Sigmoid colon (tissue), 7 donors: ENCODE results near the gene KRTAP10-3. TPM values are rescaled to one million over a fixed set of nuclear protein-coding genes. Genes with fewer than 3 reads are reported as not detected.
"Not testable (repeated sequence)": the region's sequence is repeated elsewhere in the genome, so short reads cannot be mapped to it uniquely, and the experiment has no call there.

ENCODE experiments used
- DNase-seq: peaks from one replicate; pipeline ENCODE4 v3.0.0-alpha.2; 2019
- H3K27ac ChIP-seq, 4 donors: fragments of 200-600 bp; sonication (generic); one replicate each; pipeline ENCODE4 v1.5.1; 2016 to 2019; ENCODE audit warnings: mild to moderate bottlenecking in 1 of 4
- H3K27me3 ChIP-seq, 3 donors: fragments of 200-600 bp; sonication (generic); one replicate each; pipeline ENCODE4 v1.5.1; 2019; ENCODE audit warnings: mild to moderate bottlenecking in 1 of 3
- H3K36me3 ChIP-seq, 4 donors: fragments of 200-600 bp; sonication (generic); one replicate each; pipeline ENCODE4 v1.5.1; 2016 to 2019
- H3K4me1 ChIP-seq, 4 donors: fragments of 200-600 bp; sonication (generic); one replicate each; pipeline ENCODE4 v1.5.1; 2017 to 2019
- H3K4me3 ChIP-seq, 4 donors: fragments of 200-600 bp; sonication (generic); one replicate each; pipeline ENCODE4 v1.5.1; 2017 to 2019; ENCODE audit warnings: mild to moderate bottlenecking in 2 of 4, moderate library complexity in 1 of 4
- H3K9me3 ChIP-seq, 4 donors: fragments of 200-600 bp in 3 of 4; sonication (generic) in 3 of 4; one replicate each; pipeline versions ENCODE4 v1.5.1 to v1.6.1; 2013 to 2019
- EP300 ChIP-seq, 4 donors: sonication (generic); formaldehyde crosslinking; IDR thresholded peaks; one replicate each; pipeline ENCODE4 v1.6.1; 2017; ENCODE audit warnings: antibody characterized with exemption in 4 of 4
- POLR2A ChIP-seq, 2 donors: fragments of 450-650 bp; IDR thresholded peaks; one replicate each; pipeline ENCODE4 v1.6.1; 2016; ENCODE audit warnings: antibody characterized with exemption in 2 of 2, mild to moderate bottlenecking in 2 of 2, moderate library complexity in 2 of 2
- POLR2AphosphoS5 ChIP-seq, 4 donors: sonication (generic); formaldehyde crosslinking; IDR thresholded peaks; one replicate each; pipeline ENCODE4 v1.6.1; 2017; ENCODE audit warnings: antibody characterized with exemption in 4 of 4
- WGBS, 2 donors: extraction: QIAGEN DNeasy Blood & Tissue Kit; methylation state at CpG; one replicate each; pipeline ENCODE4 v1.1.7; 2013; 5-methylcytosine and 5-hydroxymethylcytosine counted together
- intact Hi-C: fragments of 100-400 bp; cut with DNase I; formaldehyde crosslinking; loops from one replicate; pipeline ENCODE4 v1.15.1; 2023
- polyA plus RNA-seq, 3 donors: library from polyadenylated mRNA; stranded (reverse); fragments of 200-250 nt; gene quantifications; one replicate each; pipeline ENCODE4 v1.2.3, GENCODE V29; 2013
- total RNA-seq, 4 donors: library from RNA; depleted of rRNA; stranded (reverse); fragments of >200 nt; gene quantifications; one replicate each; pipeline ENCODE4 v1.1.0, GENCODE V29; 2016
- TF ChIP-seq, protein P1 (sequence below), 4 experiments: fragments of 450-650 bp in 3 of 4; fragments of 200-600 bp in 1 of 4; IDR thresholded peaks; one replicate each; pipeline ENCODE4 v1.5.1; 2016 to 2019; ENCODE audit warnings: antibody characterized with exemption in 4 of 4, mild to moderate bottlenecking in 3 of 4, moderate library complexity in 2 of 4
- donor health status: healthy with polysubstance abuse.
- donor health status: Bipolar disorder and iron deficiency.
- donor health status: healthy.

KRTAP10-3 gene
- total and polyA plus RNA-seq, 7 donors, result 0.66 TPM; not detected in 6

DNA sequence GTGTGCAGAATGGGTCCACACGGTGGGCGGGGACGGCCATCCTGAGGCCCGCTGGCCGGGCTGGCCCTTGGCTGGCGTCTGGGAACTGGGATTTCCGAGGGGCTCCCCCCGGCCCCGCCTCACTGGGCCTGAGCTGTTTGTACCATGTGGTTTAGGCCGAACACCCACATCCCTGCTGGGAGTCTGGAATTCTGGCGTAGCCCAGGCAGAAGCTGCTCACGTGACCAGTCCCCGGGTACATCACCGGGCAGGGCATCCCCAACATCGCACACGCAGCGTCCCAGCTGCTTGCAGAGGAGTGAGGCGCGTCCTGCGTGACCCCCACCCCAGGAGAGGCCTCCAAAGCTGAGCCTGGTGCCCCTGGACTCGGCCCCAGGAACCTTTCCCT is 43.9 kb upstream of the KRTAP10-3 start:
- Histone ChIP-seq H3K4me3 (no peak overlapping the region), H3K27me3 (peaks cover 0 to 39% (median 15%) of the 10 kb centered on the region in 3 donors), H3K9me3 (no peaks in the 10 kb centered on the region), H3K27ac (no peak overlapping the region), H3K36me3 (no peaks in the 10 kb centered on the region), H3K4me1 (no peaks in the 10 kb centered on the region)
- intact Hi-C loops, result no loop called here
- WGBS, 2 donors, result 61 to 82% methylated on average over 20 to 21 of the region's 21 CpGs
- TF ChIP-seq POLR2AphosphoS5 (IDR thresholded peaks at IDR 0.05), result no peak
- no peak for TF ChIP-seq POLR2A (IDR thresholded peaks at IDR 0.05)
- TF ChIP-seq, protein P1, sequence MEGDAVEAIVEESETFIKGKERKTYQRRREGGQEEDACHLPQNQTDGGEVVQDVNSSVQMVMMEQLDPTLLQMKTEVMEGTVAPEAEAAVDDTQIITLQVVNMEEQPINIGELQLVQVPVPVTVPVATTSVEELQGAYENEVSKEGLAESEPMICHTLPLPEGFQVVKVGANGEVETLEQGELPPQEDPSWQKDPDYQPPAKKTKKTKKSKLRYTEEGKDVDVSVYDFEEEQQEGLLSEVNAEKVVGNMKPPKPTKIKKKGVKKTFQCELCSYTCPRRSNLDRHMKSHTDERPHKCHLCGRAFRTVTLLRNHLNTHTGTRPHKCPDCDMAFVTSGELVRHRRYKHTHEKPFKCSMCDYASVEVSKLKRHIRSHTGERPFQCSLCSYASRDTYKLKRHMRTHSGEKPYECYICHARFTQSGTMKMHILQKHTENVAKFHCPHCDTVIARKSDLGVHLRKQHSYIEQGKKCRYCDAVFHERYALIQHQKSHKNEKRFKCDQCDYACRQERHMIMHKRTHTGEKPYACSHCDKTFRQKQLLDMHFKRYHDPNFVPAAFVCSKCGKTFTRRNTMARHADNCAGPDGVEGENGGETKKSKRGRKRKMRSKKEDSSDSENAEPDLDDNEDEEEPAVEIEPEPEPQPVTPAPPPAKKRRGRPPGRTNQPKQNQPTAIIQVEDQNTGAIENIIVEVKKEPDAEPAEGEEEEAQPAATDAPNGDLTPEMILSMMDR (IDR thresholded peaks at IDR 0.05), result no peak
- TF ChIP-seq EP300 (IDR thresholded peaks at IDR 0.05), result no peak
- DNase-seq, result no peak

DNA sequence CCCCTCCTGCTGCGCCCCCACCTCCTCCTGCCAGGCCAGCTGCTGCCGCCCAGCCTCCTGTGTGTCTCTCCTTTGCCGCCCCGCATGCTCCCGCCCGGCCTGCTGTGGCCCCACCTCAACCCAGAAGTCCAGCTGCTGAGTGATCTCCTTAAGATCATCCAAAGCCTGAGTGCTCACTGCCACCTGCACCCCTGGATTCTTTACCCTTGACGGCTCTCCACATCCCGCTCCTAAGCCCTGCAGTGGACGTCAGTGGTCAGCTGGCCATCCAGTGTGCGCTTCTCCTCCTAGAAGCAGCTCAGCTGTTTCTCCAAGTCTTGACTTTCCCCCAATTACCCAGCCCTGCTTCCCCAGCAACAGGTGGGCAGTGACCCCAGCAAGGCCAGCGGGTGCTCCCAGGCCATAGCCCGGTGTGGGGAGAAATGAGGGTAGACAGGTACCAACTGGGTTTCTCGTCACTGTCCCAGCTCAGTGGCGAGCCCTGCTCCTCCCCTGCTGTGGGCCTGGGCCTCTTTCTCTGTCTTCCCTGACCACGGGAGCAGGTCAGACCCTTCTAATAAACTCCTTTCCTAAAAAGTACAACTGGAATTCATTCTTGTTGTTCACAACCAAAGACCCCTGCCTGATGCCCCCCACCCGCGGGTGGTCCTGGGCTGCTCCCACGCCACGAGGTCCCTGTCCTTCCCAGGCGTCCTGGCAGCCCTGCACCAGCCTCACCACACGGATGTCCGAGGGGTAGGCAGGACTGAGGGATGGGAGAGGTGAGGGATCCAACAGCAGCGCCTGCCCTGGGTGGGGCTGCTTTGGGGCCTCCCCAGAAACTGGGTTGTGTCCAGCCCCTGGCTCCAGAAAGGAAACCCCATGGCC is 43.2 kb upstream of the KRTAP10-3 start:
- DNase-seq, result no peak
- TF ChIP-seq POLR2AphosphoS5 (IDR thresholded peaks at IDR 0.05) (no peak), POLR2A (IDR thresholded peaks at IDR 0.05) (no peak), EP300 (IDR thresholded peaks at IDR 0.05) (no peak)
- TF ChIP-seq, protein P1 (IDR thresholded peaks at IDR 0.05), result no peak
- WGBS, 2 donors, result 66 to 80% methylated on average over 23 of the region's 23 CpGs
- Histone ChIP-seq H3K27me3 (peaks cover 0 to 39% (median 15%) of the 10 kb centered on the region in 3 donors), H3K9me3 (no peaks in the 10 kb centered on the region), H3K4me3 (no peak overlapping the region), H3K27ac (no peak overlapping the region), H3K36me3 (no peaks in the 10 kb centered on the region), H3K4me1 (no peaks in the 10 kb centered on the region)
- intact Hi-C loops, result no loop called here

DNA sequence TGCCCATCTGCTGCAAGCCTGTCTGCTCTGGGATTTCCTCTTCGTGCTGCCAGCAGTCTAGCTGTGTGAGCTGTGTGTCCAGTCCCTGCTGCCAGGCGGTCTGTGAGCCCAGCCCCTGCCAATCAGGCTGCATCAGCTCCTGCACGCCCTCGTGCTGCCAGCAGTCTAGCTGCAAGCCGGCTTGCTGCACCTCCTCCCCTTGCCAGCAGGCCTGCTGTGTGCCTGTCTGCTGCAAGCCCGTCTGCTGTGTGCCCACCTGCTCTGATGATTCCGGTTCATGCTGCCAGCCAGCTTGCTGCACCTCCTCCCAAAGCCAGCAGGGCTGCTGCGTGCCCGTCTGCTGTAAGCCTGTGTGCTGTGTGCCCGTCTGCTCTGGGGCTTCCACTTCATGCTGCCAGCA is 42.5 kb upstream of the KRTAP10-3 start:
- 48 to 73% methylated on average over 10 of the region's 10 CpGs for WGBS, 2 donors
- H3K4me3 ChIP-seq, H3K4me1 ChIP-seq, intact Hi-C loops, DNase-seq, H3K27ac ChIP-seq, H3K36me3 ChIP-seq, H3K9me3 ChIP-seq: not testable (repeated sequence)
- H3K27me3 ChIP-seq, result peaks cover 0 to 39% (median 15%) of the 10 kb centered on the region in 3 donors

DNA sequence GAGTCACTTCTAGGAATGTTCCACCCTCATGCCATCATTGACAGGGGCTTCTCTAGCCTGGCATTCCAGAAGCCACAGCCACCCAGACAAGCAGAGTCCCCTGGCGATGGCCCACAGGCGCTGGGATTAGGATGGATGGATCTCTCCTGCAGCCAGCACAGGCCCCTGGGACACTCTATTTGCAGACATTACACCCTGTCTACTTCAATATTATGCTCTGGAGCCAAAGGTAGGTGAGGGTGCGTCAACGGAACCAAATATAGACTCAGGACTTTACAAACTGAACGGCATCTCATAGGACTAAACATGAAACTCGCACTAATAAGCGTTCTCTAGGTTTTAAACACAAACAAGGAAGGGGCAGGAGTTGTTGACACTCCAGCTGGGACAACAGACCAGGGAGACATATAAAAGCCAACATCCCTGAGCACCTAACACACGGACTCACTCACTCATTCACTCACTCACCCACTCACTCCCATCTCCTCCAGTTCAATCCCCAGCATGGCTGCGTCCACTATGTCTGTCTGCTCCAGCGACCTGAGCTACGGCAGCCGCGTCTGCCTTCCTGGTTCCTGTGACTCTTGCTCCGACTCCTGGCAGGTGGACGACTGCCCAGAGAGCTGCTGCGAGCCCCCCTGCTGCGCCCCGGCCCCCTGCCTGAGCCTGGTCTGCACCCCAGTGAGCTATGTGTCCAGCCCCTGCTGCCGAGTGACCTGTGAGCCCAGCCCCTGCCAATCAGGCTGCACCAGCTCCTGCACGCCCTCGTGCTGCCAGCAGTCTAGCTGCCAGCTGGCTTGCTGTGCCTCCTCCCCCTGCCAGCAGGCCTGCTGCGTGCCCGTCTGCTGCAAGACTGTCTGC is 41.8 kb upstream of the KRTAP10-3 start, which contains the start of gene KRTAP10-7:
TSS of gene KRTAP10-7 (plus strand) at position 480 of the 861 bp plus-strand sequence. CDS start at position 505, 25 bp downstream.
- H3K27me3 ChIP-seq, result peaks cover 0 to 39% (median 15%) of the 10 kb centered on the region in 3 donors
- H3K27ac ChIP-seq, H3K4me3 ChIP-seq, intact Hi-C loops, DNase-seq, H3K9me3 ChIP-seq, H3K36me3 ChIP-seq, H3K4me1 ChIP-seq: not testable (repeated sequence)
- 48 to 72% methylated on average over 23 of the region's 23 CpGs for WGBS, 2 donors

DNA sequence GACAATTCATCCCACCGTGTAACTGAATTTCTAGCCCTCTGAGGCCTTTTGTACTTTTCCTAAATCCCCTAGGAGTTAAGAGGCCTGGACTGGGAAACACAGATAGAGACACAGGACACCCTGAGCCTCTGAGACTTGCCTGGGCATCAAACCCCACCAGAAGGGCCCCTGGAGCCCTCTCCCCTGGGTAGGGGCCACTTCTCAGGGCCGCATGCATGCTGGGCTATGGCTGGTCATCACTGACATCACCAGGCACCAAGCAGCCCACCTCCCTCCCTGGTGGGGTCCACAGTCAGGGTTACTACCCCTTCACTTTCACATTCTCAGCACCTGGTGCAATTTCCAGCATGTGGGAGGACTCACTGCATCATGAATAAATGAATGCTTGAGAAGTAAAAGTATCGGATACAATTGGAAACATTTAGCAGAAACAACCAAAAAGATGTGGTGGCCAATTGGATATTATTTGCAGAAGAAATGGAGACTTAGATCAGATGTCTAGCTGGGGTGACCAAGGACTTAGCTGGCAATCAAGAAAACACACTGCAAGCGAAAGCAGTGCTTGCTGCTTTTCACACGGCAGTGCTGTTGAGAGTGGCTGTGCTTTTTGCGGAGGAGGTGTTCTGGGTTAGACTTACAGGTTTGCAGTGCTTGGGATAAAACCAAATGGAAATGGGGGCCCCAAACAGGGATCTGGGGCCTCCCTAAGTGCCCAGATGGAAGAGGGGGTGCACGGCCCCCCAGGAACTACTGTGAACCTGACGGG is 40.9 kb upstream of the KRTAP10-3 start:
- intact Hi-C loops, result no loop called here
- Histone ChIP-seq H3K4me1 (no peaks in the 10 kb centered on the region), H3K27ac (no peak overlapping the region), H3K9me3 (no peaks in the 10 kb centered on the region), H3K36me3 (no peaks in the 10 kb centered on the region), H3K27me3 (peaks cover 0 to 39% (median 15%) of the 10 kb centered on the region in 3 donors), H3K4me3 (no peak overlapping the region)
- 85 to 88% methylated on average over 8 of the region's 8 CpGs for WGBS, 2 donors
- no peak for DNase-seq
- TF ChIP-seq, protein P1 (IDR thresholded peaks at IDR 0.05), result no peak
- TF ChIP-seq POLR2AphosphoS5 (IDR thresholded peaks at IDR 0.05) (no peak), EP300 (IDR thresholded peaks at IDR 0.05) (no peak), POLR2A (IDR thresholded peaks at IDR 0.05) (no peak)
